TTC549 (cell line): ENCODE measurements around the gene AUTS2.
"Not testable (repeated sequence)": the region's sequence is repeated elsewhere in the genome, so short reads cannot be mapped to it uniquely, and the experiment has no call there.

ENCODE experiments used
- FAIRE-seq: peaks from 2 replicates; lab custom pipeline; 2012; peaks lifted over from hg19 to GRCh38; lab: Jason Lieb, UNC

AUTS2 gene

DNA sequence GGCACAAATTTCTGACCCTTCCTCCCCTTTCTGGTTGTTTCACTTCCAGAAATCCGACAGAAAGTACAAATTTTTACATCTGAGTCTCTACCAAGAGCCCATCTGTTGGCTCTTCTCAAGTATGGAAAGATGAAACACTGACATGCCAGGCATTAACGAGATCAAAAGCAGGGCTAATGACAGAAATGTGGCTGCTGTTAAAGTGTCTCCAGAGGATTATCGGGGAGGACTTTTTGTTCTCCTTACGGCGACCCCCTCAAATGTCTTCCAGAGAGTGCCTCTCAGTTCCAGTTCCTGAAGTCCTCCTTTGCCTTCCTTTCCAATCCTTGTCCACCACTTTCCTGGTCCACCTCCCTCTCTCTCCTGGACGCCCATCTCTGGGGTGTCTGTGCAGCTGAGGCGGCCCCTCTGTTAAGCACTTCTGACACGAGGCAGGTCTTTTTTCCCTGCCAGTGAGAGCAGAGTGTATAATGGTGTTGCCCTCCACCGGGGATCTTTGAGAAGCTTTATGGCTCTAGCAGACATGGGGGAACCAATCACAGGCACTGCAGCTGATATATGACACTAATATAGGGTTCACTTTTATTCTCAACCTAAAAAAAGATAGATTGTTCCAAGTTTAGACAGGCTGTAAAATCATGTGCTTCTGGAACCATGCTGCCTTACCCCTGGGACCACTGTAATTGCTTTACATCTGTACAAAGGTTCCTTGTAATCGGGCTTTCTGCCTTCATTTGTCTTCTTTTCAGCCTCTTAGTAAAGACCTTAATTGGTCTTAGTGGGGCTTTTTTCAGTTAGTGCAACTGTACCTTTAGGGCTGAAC, 757.1 kb downstream of the AUTS2 start:
- FAIRE-seq = no peak

DNA sequence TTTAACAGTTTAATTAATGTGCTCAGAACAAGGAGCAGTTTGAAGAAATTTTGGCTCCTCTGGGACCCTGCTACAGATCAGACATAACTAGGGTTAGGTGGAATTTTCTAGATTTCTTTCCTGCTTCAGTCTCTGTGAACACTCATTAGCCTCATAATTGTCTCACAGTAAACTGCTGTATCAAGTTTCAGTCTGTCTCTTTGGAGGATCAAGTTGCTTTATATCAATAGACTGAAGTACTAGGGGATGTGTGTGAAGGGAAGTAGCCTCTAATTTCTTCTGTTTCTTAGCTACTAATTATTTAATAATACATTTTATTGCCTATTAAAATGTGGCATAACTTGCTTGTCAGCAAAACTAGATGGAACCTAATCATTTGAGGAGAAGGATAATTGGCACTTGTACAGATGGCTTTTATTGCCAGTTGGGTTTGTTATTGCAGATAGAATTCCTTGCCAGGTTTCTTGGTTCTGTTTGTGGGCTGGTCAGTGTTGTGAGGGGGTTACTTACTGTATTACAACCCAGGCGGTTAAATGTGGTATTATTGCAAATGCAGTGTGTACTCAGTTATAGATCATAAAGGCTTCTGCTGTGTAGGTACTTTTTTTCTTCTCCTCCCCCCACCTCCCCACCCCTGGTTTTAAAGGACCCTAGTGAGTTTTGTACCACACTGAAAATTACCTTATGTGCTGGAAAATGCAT, 758.0 kb downstream of the AUTS2 start:
- no peak for FAIRE-seq

DNA sequence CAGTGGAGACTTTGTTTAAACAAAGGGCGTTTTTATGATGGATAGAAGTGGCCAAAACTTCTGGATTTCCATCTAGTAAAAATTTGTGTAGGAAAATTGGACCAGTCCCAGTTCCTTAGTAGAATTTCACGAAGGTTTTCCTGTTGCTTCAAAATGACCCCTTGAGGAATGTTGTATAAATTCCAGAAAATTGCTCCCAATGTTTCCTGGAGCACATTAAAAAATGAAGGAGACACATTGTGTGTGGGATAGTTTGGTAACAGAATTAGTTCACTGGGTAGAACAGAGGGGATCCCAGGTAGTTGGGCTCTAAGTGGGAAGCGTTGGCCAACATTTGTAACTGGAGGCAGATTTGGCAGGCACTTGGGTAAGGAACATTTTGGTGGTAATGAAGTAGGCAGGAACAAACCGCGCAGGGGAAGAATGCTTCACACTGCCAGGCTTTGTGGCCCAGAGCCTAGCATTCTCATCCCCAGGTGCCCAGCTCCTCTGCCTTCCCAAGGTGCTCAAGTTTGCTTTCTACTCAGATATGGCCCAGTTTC, 758.6 kb downstream of the AUTS2 start:
- FAIRE-seq = no peak

DNA sequence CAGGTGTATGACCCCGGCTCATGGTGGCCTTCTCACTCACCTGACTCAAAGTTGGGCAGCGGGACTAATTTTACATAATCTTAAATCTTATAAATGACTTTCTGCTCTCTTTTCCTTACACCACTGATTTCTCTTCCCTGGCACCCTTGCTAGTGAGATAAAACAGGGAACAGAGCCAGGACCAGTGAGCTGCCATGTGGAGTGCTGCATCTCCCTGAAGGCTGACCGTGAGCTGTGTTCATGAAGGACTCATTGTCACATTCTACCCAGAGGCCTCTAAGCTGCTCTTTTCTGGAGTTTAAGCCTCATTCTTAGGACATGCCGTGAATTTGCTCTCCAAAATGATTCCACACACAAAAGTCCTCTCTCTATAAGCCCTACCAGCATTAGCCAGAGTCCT, 762.3 kb downstream of the AUTS2 start:
- no peak for FAIRE-seq

DNA sequence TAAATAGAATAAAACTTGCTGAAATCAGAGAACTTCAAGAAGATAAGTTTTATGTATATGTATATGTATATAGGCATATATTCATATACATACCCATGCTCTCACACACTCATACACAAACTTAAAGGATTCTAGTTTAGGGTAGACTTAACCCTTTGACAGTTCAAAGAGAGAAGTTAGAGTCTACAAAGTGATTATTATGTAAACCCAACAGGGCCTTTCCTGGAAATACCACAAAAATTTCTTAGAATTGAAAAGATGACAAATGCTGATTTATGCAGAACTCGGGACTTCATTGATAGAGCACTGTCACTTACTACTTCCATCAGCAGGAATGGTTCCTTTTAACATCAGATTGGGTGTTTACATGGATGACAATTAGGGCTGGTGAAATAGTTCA, 763.5 kb downstream of the AUTS2 start:
- no peak for FAIRE-seq

DNA sequence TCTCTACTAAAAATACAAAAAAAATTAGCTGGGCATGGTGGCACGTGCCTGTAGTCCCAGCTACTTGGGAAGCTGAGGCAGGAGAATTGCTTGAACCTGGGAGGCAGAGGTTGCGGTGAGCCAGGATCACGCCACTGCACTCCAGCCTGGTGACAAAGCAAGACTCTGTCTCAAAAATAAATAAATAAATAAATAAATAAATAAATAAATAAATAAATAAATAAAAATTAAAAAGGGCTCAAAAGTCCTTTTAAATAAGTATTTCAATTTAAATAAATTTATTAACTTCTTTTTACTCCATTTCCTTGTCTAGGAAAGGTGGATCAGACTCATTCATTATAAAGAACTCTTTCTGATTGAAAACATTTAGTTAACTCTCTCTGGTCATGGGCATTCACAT, 766.1 kb downstream of the AUTS2 start:
- FAIRE-seq = not testable (repeated sequence)

DNA sequence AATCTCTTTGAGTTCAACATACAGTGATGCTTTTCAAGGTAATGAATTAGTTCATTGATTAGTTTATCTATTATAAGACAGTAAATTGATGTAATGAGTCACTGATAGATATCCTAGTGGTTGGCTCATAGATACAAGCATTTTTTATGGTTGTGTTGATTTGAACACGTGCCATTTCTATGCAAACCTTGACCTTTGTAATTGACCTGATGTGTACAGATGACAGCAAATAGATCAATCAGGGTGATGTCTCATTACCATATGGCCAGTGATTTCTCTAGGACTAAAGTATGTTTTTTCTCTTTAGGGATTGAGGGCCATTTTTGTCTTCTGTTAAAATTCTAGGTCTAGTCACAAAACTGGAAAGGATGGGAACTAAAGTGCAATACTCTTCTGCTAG, 773.4 kb downstream of the AUTS2 start:
- FAIRE-seq = no peak

DNA sequence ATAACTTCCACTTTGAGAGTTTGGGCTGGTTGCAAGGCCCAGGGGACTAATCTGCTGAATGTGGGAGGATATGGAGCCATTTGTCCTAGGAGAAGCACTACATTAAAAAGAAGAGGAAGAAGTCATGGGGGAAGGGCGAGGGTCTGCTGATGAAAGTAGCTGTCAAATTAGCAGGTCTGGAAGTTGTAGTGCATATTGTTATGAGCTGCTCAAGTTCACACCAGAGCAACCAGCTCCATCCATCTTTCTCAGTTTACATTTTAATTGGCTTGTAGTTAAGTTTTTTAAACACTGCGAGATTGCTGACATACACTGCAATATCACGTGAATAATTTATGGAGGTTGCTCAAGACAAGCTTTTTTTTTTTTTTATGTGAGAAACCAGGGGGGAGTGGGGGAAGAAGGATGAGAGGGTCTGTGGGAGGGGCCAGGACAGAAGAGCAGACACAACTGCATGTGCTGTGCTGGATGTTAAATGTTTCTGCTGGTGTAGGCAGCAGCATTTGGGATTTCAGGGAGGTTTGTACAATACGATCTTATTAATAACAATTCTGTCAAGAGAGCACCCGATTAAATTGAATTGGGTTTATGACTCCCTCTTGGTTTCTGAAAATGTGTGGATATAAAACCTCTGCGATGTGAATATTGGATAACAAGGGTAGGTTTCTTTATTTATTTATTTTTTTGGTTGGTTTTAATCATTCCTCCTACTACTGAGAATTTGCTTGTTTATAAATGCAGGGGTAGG, 774.7 kb downstream of the AUTS2 start:
- FAIRE-seq = no peak

DNA sequence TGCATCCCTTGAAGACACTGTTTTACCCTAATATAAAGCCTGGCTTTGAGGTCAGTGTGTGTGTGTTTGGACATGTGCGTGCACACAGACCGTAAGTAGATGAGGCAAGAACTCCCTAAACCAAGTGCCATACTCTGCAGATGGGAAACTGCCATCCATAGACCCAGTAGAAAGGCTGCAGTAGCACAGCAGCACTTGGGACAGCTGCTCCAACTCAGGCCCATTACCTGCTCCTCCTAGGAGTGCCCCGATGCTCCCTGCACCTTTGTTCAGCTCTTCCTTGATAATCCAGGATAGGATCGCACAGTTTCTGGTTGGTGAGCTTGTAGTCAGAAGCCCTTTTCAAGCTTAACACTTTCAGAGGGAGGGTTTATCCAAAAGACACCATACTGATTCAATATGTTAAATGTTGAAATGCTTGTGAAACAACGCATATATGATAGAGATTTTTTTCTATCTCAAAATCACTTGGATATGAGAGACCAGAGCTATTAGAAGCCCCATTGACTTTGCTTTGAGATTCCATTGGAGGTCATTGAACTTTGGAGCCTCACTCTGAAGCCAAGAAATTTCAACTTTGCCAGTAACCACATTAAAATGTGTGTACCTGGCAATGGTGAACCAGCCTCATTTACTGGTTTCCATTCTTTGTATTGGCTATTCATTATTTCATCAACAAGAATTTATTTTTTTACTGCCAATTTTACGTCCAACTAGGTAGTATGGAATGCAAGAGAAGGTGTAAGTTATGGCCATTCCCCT, 776.7 kb downstream of the AUTS2 start:
- no peak for FAIRE-seq

DNA sequence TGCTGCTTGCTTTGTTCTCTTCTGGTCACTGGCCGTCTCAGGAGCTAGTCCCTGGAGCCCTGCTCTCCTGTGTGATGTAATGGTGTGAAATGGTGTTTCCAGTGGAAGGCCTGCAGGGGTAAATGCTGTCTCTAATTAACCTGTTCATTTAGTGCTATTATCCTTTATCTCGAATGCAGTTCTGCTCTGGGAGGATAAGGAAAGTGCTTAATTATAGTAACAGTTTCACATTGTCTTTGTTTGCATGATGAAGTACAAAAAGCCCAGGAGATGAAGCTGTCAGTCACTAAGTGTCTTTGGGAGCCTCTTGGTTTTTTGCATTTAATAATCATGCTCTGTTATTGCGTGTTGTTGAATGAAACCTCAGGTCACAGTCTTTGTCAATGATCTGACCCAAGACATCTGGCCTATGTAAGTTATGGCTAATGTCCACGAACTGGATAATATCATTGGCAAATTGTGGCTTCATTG, 778.3 kb downstream of the AUTS2 start:
- FAIRE-seq = no peak

DNA sequence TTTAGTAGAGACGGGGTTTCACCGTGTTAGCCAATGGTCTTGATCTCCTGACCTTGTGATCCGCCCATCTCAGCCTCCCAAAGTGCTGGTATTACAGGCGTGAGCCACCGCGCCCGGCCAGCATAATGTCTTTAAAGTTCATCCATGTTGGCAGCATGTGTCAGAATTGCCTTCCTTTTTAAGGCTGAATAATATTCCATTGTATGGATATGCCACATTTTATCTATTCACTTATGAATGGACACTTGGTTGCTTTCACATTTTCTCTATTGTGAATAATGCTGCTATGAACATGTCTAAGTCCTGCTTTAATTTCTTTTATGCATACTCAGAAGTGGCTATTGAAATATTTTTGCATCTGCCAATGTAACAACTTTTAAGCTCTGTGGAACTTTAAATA, 779.7 kb downstream of the AUTS2 start:
- no peak for FAIRE-seq

DNA sequence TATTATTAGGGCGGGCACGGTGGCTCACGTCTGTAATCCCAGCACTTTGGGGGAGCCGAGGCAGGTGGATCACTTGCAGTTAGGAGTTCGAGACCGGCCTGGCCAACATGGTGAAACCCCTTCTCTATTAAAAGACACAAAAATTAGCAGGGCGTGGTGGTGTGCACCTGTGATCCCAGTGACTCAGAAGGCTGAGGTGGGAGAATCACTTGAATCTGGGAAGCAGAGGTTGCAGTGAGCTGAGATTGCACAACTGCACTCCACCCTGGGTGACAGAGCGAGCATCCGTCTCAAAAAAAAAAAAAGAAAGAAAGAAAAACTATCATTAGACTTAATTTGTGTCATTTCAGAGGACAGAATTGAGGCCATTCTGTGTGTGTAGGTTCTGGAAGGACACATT, 780.9 kb downstream of the AUTS2 start:
- FAIRE-seq = no peak

DNA sequence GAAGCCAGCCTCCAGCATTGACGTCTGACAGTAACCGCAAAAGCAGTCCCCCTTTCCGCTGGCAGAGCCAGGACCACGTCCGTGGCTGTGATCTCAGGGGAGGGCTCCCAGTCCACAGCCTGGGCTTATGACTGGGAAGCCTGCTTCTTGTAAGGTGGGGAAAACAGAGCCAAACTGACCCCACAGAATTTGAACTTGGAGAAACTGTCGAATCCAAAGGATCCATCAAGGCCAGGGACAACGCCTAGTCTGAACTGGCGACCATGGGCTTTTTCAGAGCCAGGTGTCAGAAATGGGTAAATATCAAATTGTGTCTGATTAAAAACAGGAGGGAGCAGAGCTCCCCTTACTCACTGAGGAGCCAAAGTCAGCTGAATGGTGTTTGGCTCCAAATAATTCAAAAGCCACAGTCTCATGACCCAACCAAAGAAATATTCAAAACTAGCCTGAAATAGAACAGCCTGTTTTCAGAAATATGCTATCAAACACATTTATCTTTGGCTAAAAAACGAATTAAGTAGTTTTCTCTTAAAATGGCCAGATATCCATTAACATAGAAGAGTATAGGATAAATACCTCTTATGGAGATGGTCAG, 782.2 kb downstream of the AUTS2 start:
- FAIRE-seq = no peak

DNA sequence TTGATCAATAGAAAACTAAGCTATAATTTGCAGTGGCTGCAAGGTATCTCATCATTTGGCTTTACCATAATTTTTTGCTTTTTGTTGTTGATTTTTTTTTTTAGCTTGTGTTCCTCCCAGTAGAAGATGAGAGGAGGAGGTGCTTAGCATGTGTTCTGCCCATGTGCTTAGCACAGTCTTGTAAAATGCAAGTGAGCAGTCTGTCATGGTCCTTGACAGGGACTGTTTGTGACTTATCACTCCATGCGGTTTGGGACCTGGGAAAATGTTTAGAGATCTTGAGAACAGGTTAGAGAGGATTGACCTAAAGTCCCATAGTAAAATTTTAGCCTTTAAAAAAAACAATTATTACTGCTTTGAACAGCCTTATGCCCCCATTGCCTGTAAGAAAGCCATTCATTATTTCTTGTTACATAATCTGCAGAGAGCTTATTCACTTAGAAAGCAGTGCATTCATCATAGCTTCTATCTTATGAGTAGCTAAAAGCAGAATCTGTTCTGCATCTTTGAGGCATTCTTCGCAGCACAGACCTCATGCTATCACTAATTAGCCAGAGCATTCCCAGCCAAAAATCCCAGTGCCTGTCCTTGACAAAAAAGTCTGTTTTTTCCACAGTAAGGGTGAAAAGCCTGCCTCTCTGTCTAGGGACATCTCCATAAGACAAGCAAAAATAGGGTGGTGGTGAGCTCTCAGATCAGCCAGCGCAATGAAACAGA, 784.9 kb downstream of the AUTS2 start:
- FAIRE-seq = no peak

DNA sequence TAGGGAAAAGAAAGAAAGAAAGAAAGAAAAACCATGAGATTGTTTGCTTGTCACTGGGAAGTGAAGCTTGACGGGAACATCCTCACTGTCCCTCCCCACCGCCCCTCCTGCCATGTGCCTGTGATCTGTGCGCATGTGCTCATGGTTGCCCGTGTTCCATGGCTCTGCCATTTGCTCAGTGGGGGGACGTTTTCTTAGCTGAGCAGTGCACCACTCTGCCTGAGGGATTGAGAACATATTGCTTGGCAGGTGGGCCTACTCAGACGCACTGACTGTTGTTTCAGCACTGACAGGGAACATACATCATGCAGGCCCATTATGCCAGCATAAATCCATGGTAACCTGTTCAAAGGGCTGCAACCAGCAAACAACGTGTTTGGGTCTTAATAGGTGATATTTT, 785.7 kb downstream of the AUTS2 start:
- FAIRE-seq = no peak

DNA sequence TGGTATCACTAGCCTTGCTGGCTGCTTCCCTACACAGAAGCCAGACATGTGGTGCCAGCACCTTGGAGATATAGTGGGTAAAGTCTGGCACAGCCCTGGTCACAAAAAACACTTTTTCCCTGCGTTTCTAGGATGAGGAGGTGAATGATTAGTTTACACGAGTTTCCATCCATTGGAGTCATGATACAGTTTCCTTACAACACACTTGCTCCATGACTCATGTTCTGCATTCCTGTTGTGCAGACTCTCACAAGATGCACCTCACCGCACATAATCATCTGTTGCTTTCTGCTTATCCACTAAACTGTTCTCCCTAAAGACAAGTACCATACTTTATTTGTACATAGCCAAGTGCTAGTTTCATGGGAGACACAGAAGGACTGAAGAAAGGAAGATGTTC, 786.6 kb downstream of the AUTS2 start:
- no peak for FAIRE-seq

DNA sequence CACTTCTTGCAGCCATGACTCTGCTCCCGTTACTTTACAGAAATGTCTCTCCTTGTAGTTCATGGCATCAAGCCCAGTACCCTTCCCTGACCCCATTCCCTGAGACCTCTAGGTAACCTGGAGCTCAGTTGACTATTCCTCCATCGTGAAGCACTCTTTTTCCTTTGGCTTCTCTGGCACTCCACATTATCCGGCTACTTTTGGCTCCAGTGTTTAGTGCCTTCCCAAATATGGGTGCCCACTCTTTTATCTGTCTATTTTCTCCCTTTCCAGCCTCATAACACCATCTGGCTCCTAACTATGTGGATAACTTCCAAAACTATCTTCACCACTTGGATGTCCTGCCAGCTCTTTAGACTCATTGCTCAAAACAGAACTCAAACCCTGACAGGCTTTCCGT, 788.9 kb downstream of the AUTS2 start:
- FAIRE-seq = no peak

DNA sequence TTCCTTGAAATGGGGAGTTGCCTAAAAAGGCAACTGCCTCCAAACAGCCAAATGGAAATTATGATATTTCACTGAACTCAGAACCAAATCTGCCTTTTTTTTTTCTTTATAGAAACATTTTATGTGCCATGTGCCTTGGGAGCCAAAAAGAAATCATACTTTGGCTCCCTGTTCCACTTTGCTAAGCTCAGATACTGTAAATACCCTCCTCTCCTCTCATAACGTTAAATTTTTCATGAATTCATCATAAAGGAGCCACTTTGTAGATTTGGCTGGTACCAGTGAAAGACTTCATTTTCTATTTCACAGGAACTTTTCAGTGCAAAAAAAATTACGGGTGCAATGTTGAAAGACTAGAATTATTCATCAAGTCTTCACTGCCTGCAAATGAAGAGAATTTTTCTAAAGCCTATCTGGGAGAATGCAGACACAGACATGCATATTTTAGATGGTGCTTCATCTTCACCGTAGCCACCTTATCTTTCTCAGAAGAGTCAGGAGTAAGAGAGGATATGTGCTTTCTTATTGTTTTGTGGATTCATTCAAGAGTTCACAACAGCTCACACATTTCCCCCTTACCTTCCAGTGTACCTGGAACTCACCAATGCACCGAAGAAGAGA, 791.4 kb downstream of the AUTS2 start:
- no peak for FAIRE-seq

DNA sequence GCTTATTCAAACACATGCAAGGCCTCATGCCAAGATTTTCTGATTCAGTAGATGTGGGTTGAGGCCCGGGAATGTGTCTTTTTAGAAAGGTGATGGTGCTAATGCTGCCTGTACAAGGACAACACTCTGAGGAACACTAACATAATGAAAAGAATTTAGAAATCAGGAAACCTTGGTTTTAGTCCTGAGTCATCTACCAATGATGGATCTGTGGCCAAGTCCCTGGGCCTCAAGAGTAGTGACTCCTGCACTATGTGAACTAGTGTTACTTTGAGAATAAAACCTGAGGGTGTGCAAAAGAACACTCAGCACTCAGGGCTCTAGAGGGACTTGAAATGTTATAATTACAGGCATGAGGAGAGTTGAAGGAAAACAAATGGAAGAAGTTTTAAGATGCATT, 792.0 kb downstream of the AUTS2 start:
- FAIRE-seq = no peak

DNA sequence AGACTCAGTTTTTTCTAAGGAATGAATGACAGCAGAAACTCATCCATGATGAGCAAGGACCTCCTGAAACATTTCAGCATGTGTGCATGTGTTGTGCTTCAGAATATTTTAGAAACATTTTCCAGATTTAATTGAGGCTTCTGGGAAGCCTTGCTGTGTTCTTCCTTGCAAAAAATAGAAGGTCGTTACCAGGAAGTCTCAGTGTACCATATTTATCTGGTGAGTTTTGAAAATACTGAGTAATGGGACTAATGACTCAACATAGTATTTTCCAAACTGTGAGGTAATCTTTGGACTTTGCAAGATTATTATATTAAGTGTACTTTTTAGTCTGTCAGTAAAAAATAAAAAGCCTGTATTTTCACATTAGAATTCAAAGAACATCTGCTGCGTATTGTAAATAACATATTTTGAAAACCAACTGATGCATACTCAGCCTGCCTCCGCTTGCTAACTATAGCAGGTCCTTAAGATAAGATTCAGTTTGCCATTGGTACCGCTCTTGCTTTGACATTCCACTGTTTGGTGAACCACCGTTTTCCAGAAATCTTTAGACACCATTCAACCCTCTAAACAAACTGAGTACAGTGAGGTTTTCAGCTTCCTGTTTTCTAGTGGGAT, 794.1 kb downstream of the AUTS2 start:
- no peak for FAIRE-seq
